ENCODE results near the gene NUPR1.
"Not testable (repeated sequence)": the region's sequence is repeated elsewhere in the genome, so short reads cannot be mapped to it uniquely, and the experiment has no call there.

NUPR1 gene

DNA sequence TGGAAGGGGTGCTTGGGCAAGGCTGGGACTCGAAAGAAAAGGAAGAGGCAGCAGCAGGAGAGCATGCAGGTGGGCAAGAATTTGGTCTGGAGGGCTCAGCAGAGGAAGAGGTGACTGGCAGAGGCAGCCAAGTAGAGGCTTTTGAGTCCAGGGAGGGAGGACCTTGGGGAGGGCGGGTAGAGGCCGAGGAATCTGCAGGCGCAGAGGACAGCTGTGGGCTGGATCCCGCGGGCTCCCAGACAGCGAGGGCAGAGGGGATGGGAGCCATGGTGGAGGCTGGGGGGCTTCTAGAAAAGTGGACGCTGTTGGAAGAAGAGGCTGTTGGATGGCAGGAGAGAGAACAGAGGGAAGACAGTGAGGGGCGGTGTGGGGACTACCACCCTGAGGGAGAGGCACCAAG, 41.4 kb downstream of the NUPR1 start:
- DNase-seq: no peak

GRCh38 chr16:28496844-28497243, 41.9 kb downstream of the NUPR1 start:
- no peak for DNase-seq

DNA sequence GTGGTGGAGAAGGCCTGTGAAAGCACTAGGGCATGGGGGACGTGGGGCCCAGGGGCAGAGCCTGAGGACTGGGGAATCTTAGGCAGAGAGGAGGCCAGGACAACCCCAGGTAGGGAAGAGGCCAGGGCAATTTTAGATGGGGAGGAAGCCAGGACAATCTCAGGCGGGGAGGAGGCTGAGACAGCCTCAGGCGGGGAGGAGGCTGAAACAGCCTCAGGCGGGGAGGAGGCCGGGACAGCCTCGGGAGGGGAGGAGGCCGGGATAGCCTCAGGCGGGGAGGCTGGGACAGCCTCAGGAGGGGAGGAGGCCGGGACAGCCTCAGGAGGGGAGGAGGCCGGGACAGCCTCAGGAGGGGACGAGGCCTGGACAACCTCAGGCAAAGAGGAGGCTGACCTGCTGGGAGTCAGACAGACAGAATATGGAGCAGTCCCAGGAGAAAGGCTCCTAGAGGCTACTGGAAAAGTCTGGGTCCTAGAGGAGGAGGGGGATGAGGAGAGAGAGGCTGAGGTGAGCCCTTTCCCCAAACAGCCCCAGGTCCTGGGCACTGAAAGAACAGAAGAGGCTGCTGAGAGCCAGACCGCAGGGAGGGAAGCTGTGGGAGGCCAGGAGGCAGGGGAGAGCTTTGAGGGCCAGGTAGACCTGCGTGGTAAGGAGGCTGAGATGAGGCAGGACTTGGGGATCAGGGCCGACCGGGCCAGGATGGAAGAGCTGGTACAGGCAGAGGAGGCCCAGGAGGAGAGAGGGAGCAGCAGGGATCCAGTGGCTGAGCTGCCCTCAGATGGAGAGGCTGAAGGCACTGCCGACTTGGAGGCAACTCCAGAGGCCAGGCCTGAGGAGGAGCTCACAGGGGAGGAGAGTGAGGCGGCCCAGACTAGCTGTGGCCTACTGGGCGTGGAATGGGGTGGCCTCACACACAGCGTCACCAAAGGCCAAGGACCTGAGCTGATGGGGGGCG, 42.7 kb downstream of the NUPR1 start:
- DNase-seq: no peak

- no peak for DNase-seq
These were observed 43.5 kb downstream of the NUPR1 start for GRCh38 chr16:28495098-28495793.

DNA sequence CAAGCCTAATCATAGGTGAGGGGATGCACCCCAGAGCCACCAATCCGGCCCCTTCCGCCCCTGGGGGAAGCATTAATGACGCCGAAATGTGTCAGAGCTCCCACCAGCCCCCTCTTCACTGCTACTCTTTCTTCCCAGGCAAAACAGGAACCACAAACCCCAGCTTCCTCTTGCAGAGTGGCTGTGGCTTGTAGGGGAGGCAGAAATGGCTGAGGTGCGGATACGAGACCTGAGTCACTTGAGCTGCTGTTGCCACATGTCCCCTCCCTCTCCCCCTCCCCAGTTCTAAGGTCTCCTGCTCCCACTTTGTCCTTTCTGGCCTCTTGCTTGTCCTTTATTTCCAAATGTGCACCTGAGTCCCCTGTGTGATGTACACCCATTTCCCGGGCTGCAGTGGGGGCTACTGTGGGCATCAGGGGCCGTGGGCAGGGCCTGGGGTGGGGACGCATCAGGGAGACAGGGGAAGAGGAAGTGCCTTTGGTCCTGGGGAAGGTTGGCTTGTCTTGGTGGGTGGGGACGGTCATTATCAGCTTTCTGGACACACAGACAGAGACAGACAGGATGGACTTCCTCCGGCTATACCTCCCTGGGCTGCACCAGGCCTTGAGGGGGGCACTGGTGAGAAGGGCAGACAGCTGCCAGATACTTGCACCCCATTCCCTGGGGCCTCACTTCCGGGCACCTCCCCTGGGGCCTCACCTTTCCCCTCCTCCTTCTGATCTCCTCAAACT, 44.5 kb downstream of the NUPR1 start, which contains the start of gene APOBR:
Gene APOBR (plus strand): TSS at position 523 of the 731 bp plus-strand sequence. CDS start 39 bp downstream, at position 562.
- peak; percentile 83 for DNase-seq

DNA sequence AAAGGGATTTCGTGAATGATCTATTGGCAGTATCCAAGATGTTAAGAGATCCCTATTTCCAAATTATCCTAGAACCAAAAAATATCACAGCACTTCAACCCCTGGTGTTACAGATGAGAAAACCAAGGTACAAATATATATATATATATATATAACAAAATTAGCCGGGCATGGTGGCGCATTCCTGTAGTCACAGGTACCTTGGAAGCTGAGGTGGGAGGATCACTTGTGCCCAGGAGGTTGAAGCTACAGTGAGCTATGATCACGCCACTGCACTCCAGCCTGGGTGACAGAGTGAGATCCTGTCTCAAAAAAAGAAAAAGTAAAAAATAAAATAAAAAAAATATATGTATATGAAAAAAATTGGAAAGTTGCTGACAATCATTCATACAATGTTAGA, 46.3 kb downstream of the NUPR1 start:
- no peak for DNase-seq

DNA sequence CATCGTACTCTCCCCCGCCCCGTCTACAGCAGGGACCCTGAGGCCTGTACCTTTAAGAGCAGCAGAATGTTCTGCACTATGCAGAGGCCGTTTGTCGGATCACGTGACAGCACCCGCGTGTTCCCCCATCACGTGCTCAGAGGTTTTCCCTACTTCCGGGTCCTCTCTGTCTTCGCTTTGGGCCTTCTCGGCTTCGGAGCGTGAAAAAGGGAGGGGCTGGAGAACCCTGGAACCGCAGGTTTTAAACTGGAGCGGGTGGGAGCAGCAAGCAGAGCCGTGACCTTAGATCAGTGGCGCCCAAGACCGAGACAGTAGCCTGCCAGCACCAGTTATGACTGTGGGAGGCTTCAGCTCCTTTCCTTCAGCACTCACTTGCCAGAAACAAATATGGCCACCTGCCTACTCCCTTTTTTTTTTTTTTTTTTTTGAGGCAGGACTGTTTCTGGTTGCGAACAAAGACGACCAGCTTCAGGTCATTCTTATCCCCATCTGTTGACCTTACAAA, 46.8 kb downstream of the NUPR1 start, which contains the start of gene CLN3:
Gene CLN3 (minus strand): TSS at position 105 of the 505 bp plus-strand sequence. CDS start 315 bp downstream, outside the sequence.
- DNase-seq: peak; percentile 81

GRCh38 chr16:28491230-28491969, 47.4 kb downstream of the NUPR1 start:
- DNase-seq: peak; percentile 27

GRCh38 chr16:28486266-28486665, 52.5 kb downstream of the NUPR1 start:
- DNase-seq: no peak

- DNase-seq: not testable (repeated sequence)
These were observed 55.4 kb downstream of the NUPR1 start for GRCh38 chr16:28483361-28483760.
